OCI-LY7 (cell line): ENCODE data around the gene CFC1.
"Not testable (repeated sequence)": the region's sequence is repeated elsewhere in the genome, so short reads cannot be mapped to it uniquely, and the experiment has no call there.

Experiments
- CTCF ChIP-seq: fragments of 200-600 bp; sonication (generic); conservative IDR thresholded peaks from 2 replicates; pipeline ENCODE4 v1.5.1; 2014; ENCODE audit warnings: mild to moderate bottlenecking, antibody characterized with exemption, low read length, moderate library complexity, mixed read lengths
- EZH2phosphoT487 ChIP-seq: fragments of 200-600 bp; sonication (generic); IDR thresholded peaks from 2 replicates; pipeline ENCODE4 v1.6.1; 2018; ENCODE audit warnings: low read depth, borderline replicate concordance, mild to moderate bottlenecking, mixed run types, antibody characterized with exemption, low read length, moderate library complexity, mixed read lengths

- TF ChIP-seq CTCF, EZH2phosphoT487: not testable (repeated sequence)
Measured at GRCh38 chr2:130577559-130577958, 21.8 kb downstream of the CFC1 start.
